Naive thymus-derived CD8-positive, alpha-beta T cell (primary cell): Measurements from ENCODE around the gene TAF8. TPM values are rescaled to one million over a fixed set of nuclear protein-coding genes. Genes with fewer than 3 reads are reported as not detected.
"Not testable (repeated sequence)": the region's sequence is repeated elsewhere in the genome, so short reads cannot be mapped to it uniquely, and the experiment has no call there.

ENCODE experiments used
- ATAC-seq, 2 donors: fragments of 150-1000 bp; cut with Tn5 transposase in 1 of 2; sonication (Bioruptor Pico), chemical (Tn5 transposase) in 1 of 2; 1 replicate in 1 of 2; 2 replicates in 1 of 2; pipeline ENCODE4 v1.10.0; 2021; ENCODE audit warnings: mild to moderate bottlenecking in 2 of 2, moderate library complexity in 2 of 2
- POLR2A ChIA-PET: fragments of 350-600 bp; sonication (Branson Sonifier 250); formaldehyde crosslinking; loops from one replicate; lab custom pipeline; 2021; ENCODE audit warnings: antibody characterized with exemption; lab: Charles Lee
- DNase-seq, 10 donors: peaks; one replicate each; pipeline versions ENCODE4 v3.0.0 to v3.0.0-alpha.2; 2020 to 2022
- H3K27ac Mint-ChIP-seq, 10 donors: one replicate each; pipeline ENCODE4 v1.8.0; 2020 to 2022; ENCODE audit warnings: mild to moderate bottlenecking in 10 of 10, mixed read lengths in 10 of 10, moderate library complexity in 4 of 10, inconsistent platforms in 1 of 10
- H3K27me3 Mint-ChIP-seq, 5 donors: one replicate each; pipeline ENCODE4 v1.8.0; 2021 to 2022; ENCODE audit warnings: mixed read lengths in 5 of 5
- H3K36me3 Mint-ChIP-seq, 3 donors: one replicate each; pipeline ENCODE4 v1.8.0; 2020 to 2022; ENCODE audit warnings: mixed read lengths in 3 of 3, mild to moderate bottlenecking in 2 of 3, inconsistent platforms in 1 of 3
- H3K4me1 Mint-ChIP-seq, 4 donors: one replicate each; pipeline ENCODE4 v1.8.0; 2021 to 2022; ENCODE audit warnings: mixed read lengths in 4 of 4
- H3K4me3 Mint-ChIP-seq, 10 donors: one replicate each; pipeline ENCODE4 v1.8.0; 2020 to 2022; ENCODE audit warnings: mild to moderate bottlenecking in 10 of 10, mixed read lengths in 10 of 10, moderate library complexity in 6 of 10, inconsistent platforms in 1 of 10
- H3K9me3 Mint-ChIP-seq, 9 donors: one replicate each; pipeline ENCODE4 v1.8.0; 2020 to 2022; ENCODE audit warnings: mixed read lengths in 9 of 9, mild to moderate bottlenecking in 3 of 9, inconsistent platforms in 1 of 9, moderate library complexity in 1 of 9
- polyA plus RNA-seq, 3 donors: library from polyadenylated mRNA; unstranded; fragments of 300-500 nt; fragmentation: Illumina TruSeq; gene quantifications; one replicate each; pipeline ENCODE4 v1.2.3, GENCODE V29; 2021
- total RNA-seq, 8 experiments: library from RNA in 2 of 8; stranded (reverse) in 2 of 8; gene quantifications; one replicate each; pipeline ENCODE4 v1.2.3 and lab custom pipeline; 2021 to 2026

TAF8 gene
- total RNA-seq (10 to 100 TPM; 61.3 to 73.8 TPM), polyA plus RNA-seq (10 to 100 TPM; 24.4 to 36.8 (median 28.6) TPM), total RNA-seq (lab: John Stamatoyannopoulos, UW) (55.7 to 104 (median 87.1) reads per million in 6 experiments)

DNA sequence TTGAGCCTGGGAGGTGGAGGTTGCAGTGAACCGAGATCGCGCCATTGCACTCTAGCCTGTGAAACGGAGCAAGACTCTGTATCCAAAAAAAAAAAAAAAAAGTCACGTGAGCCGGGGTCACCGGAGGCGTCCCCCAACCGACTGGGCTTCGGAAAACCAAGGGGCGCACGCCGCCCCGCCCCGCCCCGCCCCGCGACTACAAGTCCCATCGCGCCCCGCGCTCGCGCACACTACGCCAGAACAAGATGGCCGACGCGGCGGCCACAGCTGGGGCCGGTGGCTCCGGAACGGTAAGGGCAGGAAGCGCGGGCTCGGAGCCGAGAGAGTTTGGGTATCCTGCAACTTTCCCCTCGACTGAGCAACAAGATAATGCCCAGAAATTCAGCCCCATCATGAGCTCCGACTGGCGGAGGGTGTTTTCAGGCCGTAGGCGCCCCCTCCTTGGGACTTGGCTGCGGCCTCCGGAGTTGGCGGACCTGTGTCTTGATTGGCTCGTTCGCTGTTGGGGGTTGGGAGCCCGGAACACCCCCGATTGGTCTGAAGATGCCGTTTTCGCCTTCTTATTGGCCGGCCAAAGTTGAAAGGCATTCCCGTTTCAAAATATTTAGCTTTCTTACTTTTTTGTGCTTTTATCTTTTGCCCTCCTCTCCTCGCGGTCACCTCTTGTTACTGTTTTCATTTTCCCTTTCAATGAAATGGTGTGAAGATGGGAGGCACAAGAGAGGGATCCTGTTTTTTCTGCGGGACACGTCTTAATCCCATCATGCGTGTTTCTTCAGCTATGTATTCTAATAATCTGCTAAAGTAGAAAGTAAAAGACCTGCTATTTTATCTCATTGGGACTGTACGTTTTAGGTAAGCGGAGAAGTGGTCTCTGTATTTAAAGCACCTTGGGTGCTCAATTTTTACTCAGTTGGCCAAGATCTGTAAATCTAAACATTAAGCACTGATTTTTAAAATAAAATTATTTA lies at the start of gene TAF8:
Gene TAF8, plus strand, starts transcription at position 228 of the 971 bp plus-strand sequence. Its CDS starts 18 bp downstream, at position 246.
- H3K27ac Mint-ChIP-seq = peak within 1 kb of the TSS; percentile 94 to 99 (median 96)

GRCh38 chr6:42001506-42001905 lies 48.8 kb upstream of the TAF8 start:
- peak in 1 of 2 donors; percentile 35 for ATAC-seq
- peak overlapping the region in 9 of 10 donors; percentile 26 to 85 (median 75) for H3K27ac Mint-ChIP-seq
- POLR2A ChIA-PET = no interaction called here
- DNase-seq = no peak
- peaks cover 6 to 70% (median 17%) of the 10 kb centered on the region in 3 donors for H3K36me3 Mint-ChIP-seq
- no peaks in the 10 kb centered on the region for H3K9me3 Mint-ChIP-seq
- H3K4me1 Mint-ChIP-seq = peaks cover 13 to 59% (median 41%) of the 10 kb centered on the region in 4 donors
- H3K4me3 Mint-ChIP-seq = peak overlapping the region in 7 of 10 donors; percentile 19 to 59 (median 43)
- no peaks in the 10 kb centered on the region for H3K27me3 Mint-ChIP-seq

More for the DNA sequence above, at the start of gene TAF8:
- Mint-ChIP-seq H3K9me3 (no peaks in the 10 kb centered on the region), H3K4me3 (peak within 1 kb of the TSS; percentile 94 to 99 (median 98)), H3K4me1 (peaks cover 15 to 83% (median 61%) of the 10 kb centered on the region in 4 donors), H3K36me3 (peaks cover 21 to 61% (median 37%) of the 10 kb centered on the region in 3 donors), H3K27me3 (no peaks in the 10 kb centered on the region)
- ATAC-seq (peak; percentile 57 to 61), DNase-seq (peak; percentile 81 to 96 (median 86))
- POLR2A ChIA-PET = interaction anchor here (0.6 to 16.0 kb wide), 27 partner anchors 10 to 1226 kb away, joined by 3 to 233 read pairs (median 4); partner anchors contain the start of genes BYSL, CCND3, CNPY3 and MED20

DNA sequence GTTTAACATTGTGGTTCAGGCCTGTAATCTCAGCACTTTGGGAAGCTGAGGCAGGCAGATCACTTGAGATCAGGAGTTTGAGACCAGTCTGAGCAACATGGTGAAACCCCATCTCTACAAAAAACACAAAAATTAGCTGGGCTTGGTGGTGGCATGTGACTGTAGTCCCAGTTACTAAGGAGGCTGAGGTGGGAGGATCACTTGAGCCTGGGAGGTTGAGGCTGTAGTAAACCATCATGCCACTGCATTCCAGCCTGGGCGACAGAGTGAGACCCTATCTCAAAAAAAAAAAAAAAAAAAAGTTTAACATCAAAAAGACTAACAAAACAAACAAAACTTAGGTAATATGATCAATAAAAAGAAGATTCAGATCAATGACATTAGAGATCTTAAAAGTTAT lies 46.7 kb upstream of the TAF8 start:
- Mint-ChIP-seq H3K36me3 (peaks cover 6 to 68% (median 17%) of the 10 kb centered on the region in 3 donors), H3K4me1 (peaks cover 15 to 59% (median 49%) of the 10 kb centered on the region in 4 donors), H3K4me3 (peak overlapping the region in 2 of 10 donors; percentile 7 to 33), H3K27ac (peak overlapping the region in 7 of 10 donors; percentile 9 to 88 (median 76))
- not testable (repeated sequence) for ATAC-seq, H3K9me3 Mint-ChIP-seq, DNase-seq, H3K27me3 Mint-ChIP-seq
- POLR2A ChIA-PET = interaction anchor here (1.1 kb wide), 2 partner anchors 9 to 18 kb away, joined by 3 to 5 read pairs; no protein-coding TSS in a partner anchor

DNA sequence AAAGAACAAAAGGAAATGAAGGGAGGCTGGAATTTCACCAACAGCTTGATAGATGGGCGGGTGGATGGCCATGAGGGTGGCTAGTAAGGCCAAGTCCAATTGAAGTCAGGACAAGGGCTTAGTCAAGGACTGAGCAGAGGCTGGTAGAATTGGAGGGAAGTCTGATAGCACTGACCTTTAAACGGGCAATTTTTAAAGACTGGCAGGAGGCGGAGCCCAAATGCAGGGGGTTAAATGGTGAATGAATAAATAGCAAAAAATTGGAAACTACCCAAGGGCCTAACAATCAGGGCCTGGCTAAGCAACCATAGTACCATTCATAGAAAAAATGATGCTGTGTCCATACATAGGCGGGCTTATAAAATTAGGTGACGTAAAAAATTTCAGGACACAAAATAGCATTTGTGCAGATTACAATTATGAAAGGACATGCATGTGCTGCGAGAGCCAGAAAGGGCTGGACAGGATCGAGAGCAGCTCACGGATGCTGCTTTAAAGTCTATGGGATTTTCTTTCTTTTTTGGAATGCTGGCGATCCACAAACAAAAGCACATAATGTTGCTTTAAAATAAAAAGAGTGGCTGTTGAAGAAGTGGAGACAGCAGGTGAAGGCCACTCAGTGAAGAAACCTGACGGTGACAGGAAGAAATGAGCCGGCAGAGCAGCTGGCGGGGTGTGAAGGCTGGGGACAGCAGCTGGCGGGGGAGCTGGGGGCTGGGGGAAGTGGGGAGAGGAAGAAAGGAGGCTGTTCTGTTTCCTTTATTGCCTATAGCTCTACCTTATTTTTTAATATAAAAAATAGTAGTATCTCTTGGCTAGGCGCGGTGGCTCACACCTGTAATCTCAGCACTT lies 42.8 kb upstream of the TAF8 start:
- DNase-seq (peak in 9 of 10 donors; percentile 29 to 74 (median 48)), ATAC-seq (peak; percentile 69 to 72)
- Mint-ChIP-seq H3K4me1 (peaks cover 29 to 76% (median 67%) of the 10 kb centered on the region in 4 donors), H3K4me3 (peak overlapping the region; percentile 61 to 86 (median 76)), H3K9me3 (no peaks in the 10 kb centered on the region), H3K27ac (peak overlapping the region; percentile 35 to 93 (median 92)), H3K36me3 (peaks cover 0 to 71% (median 5%) of the 10 kb centered on the region in 3 donors), H3K27me3 (no peaks in the 10 kb centered on the region)
- POLR2A ChIA-PET = interaction anchor here (0.9 to 1.9 kb wide), 9 partner anchors 9 to 67 kb away, joined by 3 to 8 read pairs (median 4); partner anchors contain the start of gene TAF8

DNA sequence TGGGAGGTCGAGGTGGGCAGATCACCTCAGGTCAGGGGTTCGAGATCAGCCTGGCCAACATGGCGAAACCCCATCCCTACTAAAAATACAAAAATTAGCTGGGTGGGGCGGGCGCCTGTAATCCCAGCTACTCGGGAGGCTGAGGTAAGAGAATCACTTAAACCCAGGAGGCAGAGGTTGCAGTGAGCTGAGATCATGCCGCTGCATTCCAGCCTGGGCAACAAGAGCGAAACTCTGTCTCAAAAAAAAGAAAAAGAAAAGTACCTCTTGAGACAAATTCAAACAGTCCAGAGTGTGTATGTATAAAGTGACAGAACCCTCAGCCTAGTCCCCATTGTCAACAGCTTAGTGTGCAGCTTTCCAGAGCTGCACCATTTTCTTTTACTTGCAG lies 42.2 kb upstream of the TAF8 start:
- POLR2A ChIA-PET = interaction anchor here (0.5 to 1.9 kb wide), 9 partner anchors 9 to 112 kb away, joined by 3 to 8 read pairs (median 4); partner anchors contain the start of gene TAF8
- DNase-seq, H3K27me3 Mint-ChIP-seq, H3K9me3 Mint-ChIP-seq, ATAC-seq: not testable (repeated sequence)
- H3K27ac Mint-ChIP-seq = peak overlapping the region in 9 of 10 donors; percentile 35 to 93 (median 90)
- H3K4me3 Mint-ChIP-seq = peak overlapping the region in 9 of 10 donors; percentile 39 to 86 (median 76)
- peaks cover 0 to 71% (median 6%) of the 10 kb centered on the region in 3 donors for H3K36me3 Mint-ChIP-seq
- peaks cover 33 to 81% (median 68%) of the 10 kb centered on the region in 4 donors for H3K4me1 Mint-ChIP-seq

GRCh38 chr6:42009844-42010184 lies 40.5 kb upstream of the TAF8 start:
- ATAC-seq = no peak
- no peak for DNase-seq
- Mint-ChIP-seq H3K27ac (peak overlapping the region; percentile 35 to 93 (median 90)), H3K36me3 (peaks cover 0 to 72% (median 15%) of the 10 kb centered on the region in 3 donors), H3K9me3 (no peaks in the 10 kb centered on the region), H3K27me3 (no peaks in the 10 kb centered on the region), H3K4me1 (peaks cover 35 to 82% (median 76%) of the 10 kb centered on the region in 4 donors), H3K4me3 (peak overlapping the region; percentile 43 to 77 (median 72))
- POLR2A ChIA-PET = interaction anchor here (0.6 to 1.1 kb wide), 3 partner anchors 16 to 40 kb away, joined by 3 to 4 read pairs (median 3); no protein-coding TSS in a partner anchor

DNA sequence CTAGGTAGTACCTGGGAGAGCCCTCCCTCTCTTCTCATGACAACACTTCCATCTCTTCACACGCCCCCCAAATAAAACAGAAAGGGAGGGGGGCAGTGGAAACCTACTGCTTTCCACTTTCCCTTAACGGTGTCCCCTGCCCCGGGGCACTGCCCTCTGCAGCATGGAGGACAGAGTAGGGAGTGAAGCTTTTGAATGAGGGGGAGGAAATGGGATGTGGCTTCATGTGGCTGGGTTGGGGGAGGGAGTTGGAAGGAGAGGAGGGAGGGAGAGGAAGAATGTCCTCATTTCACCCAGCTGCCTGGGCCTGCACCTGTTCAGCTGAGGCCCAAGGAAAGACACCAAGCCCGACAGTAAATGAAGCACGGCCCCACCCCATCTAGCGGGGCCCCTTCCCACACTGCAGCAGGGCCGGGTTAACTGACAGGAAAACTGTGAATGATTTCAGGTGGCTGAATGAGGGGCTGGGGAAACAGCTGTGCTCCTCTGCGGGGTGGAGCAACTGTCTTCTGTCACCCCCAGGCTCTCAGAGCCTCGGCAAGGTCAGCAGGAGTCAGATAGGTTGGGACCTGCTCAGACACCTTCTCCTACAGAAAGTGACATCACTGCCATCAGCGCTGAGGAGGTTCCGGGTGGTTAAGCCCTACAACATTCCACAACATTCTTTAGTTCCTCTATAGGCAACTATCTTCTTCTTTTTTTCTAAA lies 40.0 kb upstream of the TAF8 start:
- Mint-ChIP-seq H3K27me3 (no peaks in the 10 kb centered on the region), H3K9me3 (no peaks in the 10 kb centered on the region), H3K27ac (peak overlapping the region; percentile 35 to 93 (median 90)), H3K4me1 (peaks cover 38 to 82% (median 77%) of the 10 kb centered on the region in 4 donors), H3K4me3 (peak overlapping the region; percentile 43 to 81 (median 72)), H3K36me3 (peaks cover 0 to 72% (median 15%) of the 10 kb centered on the region in 3 donors)
- peak in 1 of 10 donors; percentile 26 for DNase-seq
- peak; percentile 57 to 60 for ATAC-seq
- POLR2A ChIA-PET = interaction anchor here (0.6 to 1.1 kb wide), 4 partner anchors 15 to 39 kb away, joined by 3 to 4 read pairs (median 3); no protein-coding TSS in a partner anchor

- DNase-seq (no peak), ATAC-seq (no peak)
- POLR2A ChIA-PET = interaction anchor here (0.7 kb wide), 1 partner anchor 32 kb away, joined by 3 read pairs; no protein-coding TSS in a partner anchor
- Mint-ChIP-seq H3K27me3 (no peaks in the 10 kb centered on the region), H3K36me3 (peaks cover 0 to 74% (median 15%) of the 10 kb centered on the region in 3 donors), H3K4me3 (peak overlapping the region; percentile 43 to 81 (median 72)), H3K4me1 (peaks cover 38 to 83% (median 78%) of the 10 kb centered on the region in 4 donors), H3K27ac (peak overlapping the region; percentile 35 to 93 (median 90)), H3K9me3 (no peaks in the 10 kb centered on the region)
Measured at GRCh38 chr6:42010909-42011308, 39.4 kb upstream of the TAF8 start.

- no peaks in the 10 kb centered on the region for H3K27me3 Mint-ChIP-seq
- peaks cover 42 to 83% (median 81%) of the 10 kb centered on the region in 4 donors for H3K4me1 Mint-ChIP-seq
- peak overlapping the region in 5 of 10 donors; percentile 1 to 45 (median 30) for H3K4me3 Mint-ChIP-seq
- ATAC-seq = no peak
- no peaks in the 10 kb centered on the region for H3K9me3 Mint-ChIP-seq
- POLR2A ChIA-PET = interaction anchor here (0.6 to 1.0 kb wide), 3 partner anchors 8 to 75 kb away, joined by 3 to 5 read pairs (median 3); no protein-coding TSS in a partner anchor
- peak overlapping the region; percentile 16 to 92 (median 80) for H3K27ac Mint-ChIP-seq
- H3K36me3 Mint-ChIP-seq = peaks cover 0 to 84% (median 16%) of the 10 kb centered on the region in 3 donors
- DNase-seq = no peak
Measured at GRCh38 chr6:42012501-42013133, 37.7 kb upstream of the TAF8 start.

- POLR2A ChIA-PET = interaction anchor here (0.6 kb wide), 1 partner anchor 10 kb away, joined by 5 read pairs; no protein-coding TSS in a partner anchor
- DNase-seq = no peak
- Mint-ChIP-seq H3K27me3 (no peaks in the 10 kb centered on the region), H3K9me3 (no peaks in the 10 kb centered on the region), H3K27ac (peak overlapping the region; percentile 16 to 92 (median 80)), H3K4me1 (peaks cover 40 to 83% (median 77%) of the 10 kb centered on the region in 4 donors), H3K4me3 (peak overlapping the region in 4 of 10 donors; percentile 1 to 47 (median 38)), H3K36me3 (peaks cover 0 to 80% (median 16%) of the 10 kb centered on the region in 3 donors)
- ATAC-seq = no peak
Measured at GRCh38 chr6:42013134-42013516, 37.2 kb upstream of the TAF8 start.
